ENCODE data around the gene USH2A.

The USH2A gene

DNA sequence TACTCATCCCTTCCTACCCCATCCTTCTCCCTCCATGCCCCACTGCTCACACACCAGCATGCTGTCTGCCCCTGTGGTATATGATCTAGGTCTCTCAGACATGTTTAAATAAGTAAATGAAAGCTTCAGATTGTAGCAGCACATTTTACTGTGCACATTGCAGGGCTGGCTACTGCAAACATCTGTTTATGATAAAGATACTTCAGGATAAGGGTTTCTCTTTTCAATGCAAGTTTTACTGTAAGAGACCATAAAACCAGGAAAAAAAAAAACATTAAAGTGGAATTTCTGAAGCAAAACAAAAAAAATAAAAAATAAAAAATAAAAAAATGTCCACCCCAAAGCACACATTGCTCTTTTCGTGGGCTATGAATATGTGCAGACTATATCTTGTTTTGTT is 184.4 kb downstream of the USH2A start:
- Histone ChIP-seq H3K4me1 (ENCODE audit: control insufficient read depth, insufficient read depth, low read length, poor library complexity, severe bottlenecking) (no peaks in the 10 kb centered on the region), H3K9me3 (ENCODE audit: control insufficient read depth, low read length) (no peaks in the 10 kb centered on the region), H3K4me3 (ENCODE audit: extremely low read depth, insufficient read depth, low read length, poor library complexity, severe bottlenecking) (no peak overlapping the region), H3K27ac (ENCODE audit: low read depth, low read length, severe bottlenecking) (no peak overlapping the region), H3K36me3 (ENCODE audit: control insufficient read depth, insufficient read depth, low read length) (no peaks in the 10 kb centered on the region)
- no CpG with 5 or more reads among the region's 1 CpG for WGBS, 2 experiments (ENCODE audit: insufficient coverage in 2 of 2)

DNA sequence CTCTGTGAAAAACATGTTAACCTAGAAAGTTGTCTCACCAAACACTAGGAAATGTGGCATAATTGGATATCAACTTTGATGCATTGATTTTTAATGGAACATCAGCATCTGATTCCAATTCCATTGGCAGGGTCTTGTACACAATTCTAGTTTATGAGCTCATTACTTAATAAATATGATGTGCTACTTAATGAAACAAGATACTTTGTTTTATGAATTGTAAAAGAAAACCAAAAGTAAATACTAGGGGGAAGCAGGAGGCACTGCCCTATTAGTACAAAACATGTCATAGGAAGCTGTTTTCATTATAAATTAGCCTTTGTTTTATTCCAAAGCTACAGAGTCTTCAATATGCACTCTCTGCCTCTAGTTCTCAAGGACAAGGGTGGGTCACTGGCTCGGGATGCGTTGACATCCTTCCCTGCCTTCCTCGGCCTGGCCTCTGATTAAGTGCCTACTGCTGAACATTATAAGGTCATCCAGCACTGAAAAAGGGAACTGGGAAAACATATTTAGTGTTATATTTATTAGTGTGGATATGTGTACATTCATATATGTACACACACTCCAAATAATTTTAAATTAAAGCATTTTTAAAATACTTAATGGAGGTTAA is 185.2 kb downstream of the USH2A start:
- Histone ChIP-seq H3K4me3 (ENCODE audit: extremely low read depth, insufficient read depth, low read length, poor library complexity, severe bottlenecking) (no peak overlapping the region), H3K36me3 (ENCODE audit: control insufficient read depth, insufficient read depth, low read length) (no peaks in the 10 kb centered on the region), H3K27ac (ENCODE audit: low read depth, low read length, severe bottlenecking) (no peak overlapping the region), H3K9me3 (ENCODE audit: control insufficient read depth, low read length) (no peaks in the 10 kb centered on the region), H3K4me1 (ENCODE audit: control insufficient read depth, insufficient read depth, low read length, poor library complexity, severe bottlenecking) (no peaks in the 10 kb centered on the region)
- 80 to 94% methylated on average over 2 to 3 of the region's 3 CpGs for WGBS, 2 experiments (ENCODE audit: insufficient coverage in 2 of 2)

DNA sequence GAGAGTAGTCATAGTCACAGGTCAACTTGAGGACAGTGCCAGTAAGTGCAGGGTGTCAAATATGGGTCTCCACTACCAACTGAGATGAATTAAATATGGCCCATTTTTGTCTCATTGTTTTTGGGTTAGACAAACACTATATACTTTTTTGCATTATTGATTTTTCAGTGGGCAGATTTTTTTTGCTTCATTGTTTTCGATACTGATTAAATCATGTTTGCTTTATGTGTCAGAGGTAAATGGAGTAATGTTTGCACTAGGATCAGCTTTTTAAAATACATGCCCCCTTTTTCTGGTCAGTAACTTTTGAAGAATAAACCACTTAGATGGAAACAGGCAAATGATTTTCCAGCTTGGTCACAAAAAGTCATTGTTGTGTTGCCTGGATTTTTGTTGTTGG is 199.0 kb downstream of the USH2A start:
- no peaks in the 10 kb centered on the region for H3K36me3 ChIP-seq (ENCODE audit: control insufficient read depth, insufficient read depth, low read length)
- H3K4me3 ChIP-seq (ENCODE audit: extremely low read depth, insufficient read depth, low read length, poor library complexity, severe bottlenecking), result no peak overlapping the region
- no peaks in the 10 kb centered on the region for H3K4me1 ChIP-seq (ENCODE audit: control insufficient read depth, insufficient read depth, low read length, poor library complexity, severe bottlenecking)
- no peak overlapping the region for H3K27ac ChIP-seq (ENCODE audit: low read depth, low read length, severe bottlenecking)
- WGBS, 2 experiments (ENCODE audit: insufficient coverage in 2 of 2), result no CpG with 5 or more reads among the region's 1 CpG
- no peaks in the 10 kb centered on the region for H3K9me3 ChIP-seq (ENCODE audit: control insufficient read depth, low read length)

DNA sequence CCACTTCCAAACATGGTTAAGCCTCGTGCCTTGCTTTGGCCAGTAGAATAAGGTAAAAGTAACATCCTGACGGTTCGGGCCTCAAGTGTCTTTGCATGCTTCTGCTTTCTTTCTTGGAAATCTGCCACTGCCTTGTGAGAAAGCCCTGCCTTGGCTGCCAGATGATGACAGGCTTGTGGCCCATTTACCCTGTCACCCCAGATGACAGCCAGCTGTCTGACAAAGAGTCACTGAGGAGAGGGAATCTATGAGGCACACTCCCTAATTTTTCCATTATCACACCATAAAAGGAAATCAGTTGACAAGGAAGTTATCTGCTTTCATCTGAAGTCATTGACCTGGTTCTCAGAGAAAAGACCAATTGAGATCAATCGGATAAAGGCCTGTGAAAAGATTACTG is 199.8 kb downstream of the USH2A start:
- H3K9me3 ChIP-seq (ENCODE audit: control insufficient read depth, low read length), result no peaks in the 10 kb centered on the region
- no peaks in the 10 kb centered on the region for H3K36me3 ChIP-seq (ENCODE audit: control insufficient read depth, insufficient read depth, low read length)
- H3K4me1 ChIP-seq (ENCODE audit: control insufficient read depth, insufficient read depth, low read length, poor library complexity, severe bottlenecking), result no peaks in the 10 kb centered on the region
- H3K27ac ChIP-seq (ENCODE audit: low read depth, low read length, severe bottlenecking), result no peak overlapping the region
- H3K4me3 ChIP-seq (ENCODE audit: extremely low read depth, insufficient read depth, low read length, poor library complexity, severe bottlenecking), result no peak overlapping the region
- WGBS, 2 experiments (ENCODE audit: insufficient coverage in 2 of 2), result 69 to 87% methylated on average over 4 of the region's 4 CpGs

DNA sequence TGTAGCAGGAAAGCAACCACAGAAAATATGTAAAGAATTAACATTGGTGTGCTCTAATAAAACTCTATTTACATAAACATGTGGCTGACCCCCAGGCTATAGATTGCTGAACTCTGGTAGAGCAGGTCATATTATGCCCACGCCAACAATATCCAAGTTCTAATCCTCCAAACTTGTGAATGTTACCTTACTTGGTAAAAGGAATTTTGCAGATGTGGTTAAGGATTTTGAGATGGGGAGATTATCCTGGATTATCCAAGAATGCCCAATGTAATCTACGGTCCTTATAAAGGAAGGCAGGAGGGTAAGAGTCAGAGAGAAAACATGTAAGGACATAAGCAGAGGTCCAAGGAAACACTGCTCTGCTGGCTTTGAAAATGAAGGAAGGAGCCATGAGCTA is 201.0 kb downstream of the USH2A start:
- H3K27ac ChIP-seq (ENCODE audit: low read depth, low read length, severe bottlenecking), result no peak overlapping the region
- H3K36me3 ChIP-seq (ENCODE audit: control insufficient read depth, insufficient read depth, low read length), result no peaks in the 10 kb centered on the region
- no peak overlapping the region for H3K4me3 ChIP-seq (ENCODE audit: extremely low read depth, insufficient read depth, low read length, poor library complexity, severe bottlenecking)
- 92 to 100% methylated on average over 1 of the region's 2 CpGs for WGBS, 2 experiments (ENCODE audit: insufficient coverage in 2 of 2)
- H3K9me3 ChIP-seq (ENCODE audit: control insufficient read depth, low read length), result no peaks in the 10 kb centered on the region
- H3K4me1 ChIP-seq (ENCODE audit: control insufficient read depth, insufficient read depth, low read length, poor library complexity, severe bottlenecking), result no peaks in the 10 kb centered on the region

DNA sequence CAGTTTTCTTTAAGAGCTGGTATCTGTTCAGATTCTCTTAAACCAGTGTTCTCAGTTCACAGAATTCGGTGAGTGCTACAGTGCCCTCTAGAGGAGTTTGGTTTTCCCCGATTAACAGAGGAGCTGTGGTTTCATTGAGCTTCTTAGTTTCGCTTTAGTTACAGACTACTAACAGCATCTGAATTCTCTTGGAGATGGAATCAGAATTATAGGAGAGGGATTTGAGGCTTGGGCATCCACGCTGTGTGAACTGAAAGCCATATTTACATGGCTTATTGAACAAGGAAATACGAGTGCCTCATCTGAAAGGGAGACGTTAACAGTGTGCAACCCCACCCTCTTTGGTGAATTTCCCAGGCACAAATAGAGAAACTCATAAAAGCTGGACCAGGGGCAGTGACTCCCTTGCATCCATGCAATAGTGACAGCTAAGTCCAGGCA is 202.0 kb downstream of the USH2A start:
- Histone ChIP-seq H3K4me1 (ENCODE audit: control insufficient read depth, insufficient read depth, low read length, poor library complexity, severe bottlenecking) (no peaks in the 10 kb centered on the region), H3K4me3 (ENCODE audit: extremely low read depth, insufficient read depth, low read length, poor library complexity, severe bottlenecking) (peak overlapping the region; percentile 12), H3K9me3 (ENCODE audit: control insufficient read depth, low read length) (no peaks in the 10 kb centered on the region), H3K36me3 (ENCODE audit: control insufficient read depth, insufficient read depth, low read length) (no peaks in the 10 kb centered on the region), H3K27ac (ENCODE audit: low read depth, low read length, severe bottlenecking) (peak overlapping the region; percentile 67)
- 22 to 45% methylated on average over 3 to 4 of the region's 6 CpGs for WGBS, 2 experiments (ENCODE audit: insufficient coverage in 2 of 2)

DNA sequence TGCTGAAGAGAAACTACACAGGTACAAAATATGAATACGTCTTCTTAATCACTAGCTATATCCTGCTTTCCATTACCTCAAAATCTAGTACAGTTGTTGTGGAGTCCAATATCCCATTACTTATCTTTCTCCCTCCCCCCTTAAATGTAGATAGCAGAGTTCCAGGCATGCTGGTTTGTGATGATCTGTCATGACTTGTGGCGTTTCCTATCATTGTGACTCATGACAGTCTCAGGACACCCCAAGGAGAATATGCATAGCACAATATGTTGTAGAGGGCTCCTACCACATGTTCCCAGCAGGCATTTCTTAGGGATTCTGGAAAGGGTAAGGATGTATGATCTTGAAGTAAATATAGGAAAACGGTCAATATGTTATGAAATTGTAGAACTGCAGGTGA is 206.9 kb downstream of the USH2A start:
- no peak overlapping the region for H3K4me3 ChIP-seq (ENCODE audit: extremely low read depth, insufficient read depth, low read length, poor library complexity, severe bottlenecking)
- WGBS, 2 experiments (ENCODE audit: insufficient coverage in 2 of 2), result 86 to 89% methylated on average over 1 to 3 of the region's 3 CpGs
- H3K36me3 ChIP-seq (ENCODE audit: control insufficient read depth, insufficient read depth, low read length), result no peaks in the 10 kb centered on the region
- peaks cover 6% of the 10 kb centered on the region for H3K4me1 ChIP-seq (ENCODE audit: control insufficient read depth, insufficient read depth, low read length, poor library complexity, severe bottlenecking)
- H3K27ac ChIP-seq (ENCODE audit: low read depth, low read length, severe bottlenecking), result no peak overlapping the region
- H3K9me3 ChIP-seq (ENCODE audit: control insufficient read depth, low read length), result no peaks in the 10 kb centered on the region

DNA sequence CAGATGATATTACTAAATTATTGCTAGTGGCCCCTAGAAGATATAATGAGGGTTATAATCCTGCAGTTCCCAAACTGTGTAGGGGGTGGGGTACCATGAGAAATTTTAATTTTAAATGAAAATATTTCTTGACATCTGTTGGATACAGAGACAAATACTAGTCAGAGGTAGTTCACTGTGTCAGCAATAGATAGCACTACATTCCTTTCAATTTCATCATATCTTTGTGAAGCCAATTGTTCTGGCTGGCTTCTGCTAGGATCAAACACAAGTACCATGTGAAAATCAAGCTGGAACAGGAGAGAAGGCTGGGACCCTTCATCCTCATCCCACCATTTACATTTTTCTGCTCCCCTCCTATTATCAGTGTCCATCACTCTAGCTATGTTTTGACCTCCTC is 208.1 kb downstream of the USH2A start:
- Histone ChIP-seq H3K36me3 (ENCODE audit: control insufficient read depth, insufficient read depth, low read length) (no peaks in the 10 kb centered on the region), H3K9me3 (ENCODE audit: control insufficient read depth, low read length) (no peaks in the 10 kb centered on the region), H3K27ac (ENCODE audit: low read depth, low read length, severe bottlenecking) (no peak overlapping the region), H3K4me1 (ENCODE audit: control insufficient read depth, insufficient read depth, low read length, poor library complexity, severe bottlenecking) (peaks cover 6% of the 10 kb centered on the region), H3K4me3 (ENCODE audit: extremely low read depth, insufficient read depth, low read length, poor library complexity, severe bottlenecking) (no peak overlapping the region)

DNA sequence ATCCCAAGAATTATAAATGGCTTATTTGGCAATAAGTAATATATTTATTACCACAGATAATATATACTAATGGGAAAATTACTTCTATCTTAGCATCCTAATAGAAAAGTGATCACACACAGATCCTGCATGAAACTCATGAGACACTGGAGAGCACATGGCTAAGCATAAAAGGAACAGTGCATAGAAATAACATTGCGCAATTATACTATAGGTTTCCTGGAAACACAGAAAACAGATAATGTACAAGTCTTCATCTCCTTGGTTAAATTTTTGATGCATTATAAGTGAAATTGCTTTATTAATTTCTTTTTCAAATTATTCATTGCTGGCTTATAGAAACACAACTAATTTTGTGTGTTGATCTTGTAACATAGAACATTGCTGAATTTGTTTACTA is 210.4 kb downstream of the USH2A start:
- no CpG with 5 or more reads among the region's 1 CpG for WGBS, 2 experiments (ENCODE audit: insufficient coverage in 2 of 2)
- no peaks in the 10 kb centered on the region for H3K36me3 ChIP-seq (ENCODE audit: control insufficient read depth, insufficient read depth, low read length)
- peaks cover 6% of the 10 kb centered on the region for H3K4me1 ChIP-seq (ENCODE audit: control insufficient read depth, insufficient read depth, low read length, poor library complexity, severe bottlenecking)
- H3K27ac ChIP-seq (ENCODE audit: low read depth, low read length, severe bottlenecking), result no peak overlapping the region
- H3K9me3 ChIP-seq (ENCODE audit: control insufficient read depth, low read length), result no peaks in the 10 kb centered on the region
- H3K4me3 ChIP-seq (ENCODE audit: extremely low read depth, insufficient read depth, low read length, poor library complexity, severe bottlenecking), result no peak overlapping the region

DNA sequence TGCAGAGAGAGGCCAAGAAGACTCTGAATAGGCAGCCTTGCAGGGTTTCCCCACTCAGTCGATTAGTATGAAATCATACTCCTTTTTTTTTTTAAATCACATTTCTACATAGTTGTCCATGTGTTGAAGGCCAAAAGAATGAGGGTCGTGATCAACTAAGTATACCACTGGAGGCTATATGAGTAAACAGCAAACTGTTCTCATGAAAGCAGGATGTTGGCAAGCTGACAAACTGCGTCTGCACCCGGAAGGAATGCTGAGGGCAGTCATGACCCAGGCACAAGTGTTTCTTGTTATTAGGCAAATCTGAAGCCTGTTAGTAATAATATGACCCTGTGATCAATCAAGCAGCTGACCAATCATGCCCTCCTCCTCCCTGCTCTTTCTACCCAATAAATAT is 213.2 kb downstream of the USH2A start:
- H3K27ac ChIP-seq (ENCODE audit: low read depth, low read length, severe bottlenecking), result no peak overlapping the region
- H3K36me3 ChIP-seq (ENCODE audit: control insufficient read depth, insufficient read depth, low read length), result no peaks in the 10 kb centered on the region
- 82 to 100% methylated on average over 1 to 2 of the region's 4 CpGs for WGBS, 2 experiments (ENCODE audit: insufficient coverage in 2 of 2)
- H3K9me3 ChIP-seq (ENCODE audit: control insufficient read depth, low read length), result no peaks in the 10 kb centered on the region
- peaks cover under 1% of the 10 kb centered on the region for H3K4me1 ChIP-seq (ENCODE audit: control insufficient read depth, insufficient read depth, low read length, poor library complexity, severe bottlenecking)
- no peak overlapping the region for H3K4me3 ChIP-seq (ENCODE audit: extremely low read depth, insufficient read depth, low read length, poor library complexity, severe bottlenecking)

DNA sequence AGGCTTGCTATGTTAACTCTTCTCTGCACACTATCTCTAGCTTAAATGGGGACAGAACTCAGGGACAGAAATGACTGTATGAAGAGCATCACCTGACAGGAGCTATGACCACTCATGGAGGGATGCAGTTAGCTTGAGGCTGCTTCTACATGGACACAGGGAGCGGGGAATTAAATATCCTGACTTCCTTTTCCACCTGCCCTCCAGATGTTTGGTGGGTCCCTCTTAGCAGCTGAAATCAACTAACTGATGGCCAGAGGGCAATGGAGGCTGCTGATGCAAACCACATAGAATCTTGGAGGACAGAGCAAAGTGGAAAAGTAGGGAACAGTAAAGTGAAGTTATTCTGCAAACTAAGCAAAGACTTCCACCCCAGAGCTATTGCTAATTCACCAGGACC is 214.1 kb downstream of the USH2A start:
- Histone ChIP-seq H3K36me3 (ENCODE audit: control insufficient read depth, insufficient read depth, low read length) (no peaks in the 10 kb centered on the region), H3K9me3 (ENCODE audit: control insufficient read depth, low read length) (no peaks in the 10 kb centered on the region), H3K27ac (ENCODE audit: low read depth, low read length, severe bottlenecking) (no peak overlapping the region), H3K4me3 (ENCODE audit: extremely low read depth, insufficient read depth, low read length, poor library complexity, severe bottlenecking) (no peak overlapping the region), H3K4me1 (ENCODE audit: control insufficient read depth, insufficient read depth, low read length, poor library complexity, severe bottlenecking) (no peaks in the 10 kb centered on the region)
- 83% methylated on average over 1 of the region's 1 CpG; no CpG with 5 or more reads in 1 of the 2 experiments for WGBS, 2 experiments (ENCODE audit: insufficient coverage in 2 of 2)
